Measurements from ENCODE around the gene FCHO1.

The FCHO1 gene

GRCh38 chr19:17735410-17735809 lies 15.9 kb upstream of the FCHO1 start:
- DNase-seq (ENCODE audit: low read depth) = no peak

GRCh38 chr19:17737690-17738153 lies 13.6 kb upstream of the FCHO1 start:
- DNase-seq (ENCODE audit: low read depth) = peak; percentile 37

GRCh38 chr19:17739121-17739875 lies 12.0 kb upstream of the FCHO1 start:
- DNase-seq (ENCODE audit: low read depth) = no peak

GRCh38 chr19:17741456-17741855 lies 9.8 kb upstream of the FCHO1 start:
- DNase-seq (ENCODE audit: low read depth) = no peak

- peak; percentile 30 for DNase-seq (ENCODE audit: low read depth)
Observed at GRCh38 chr19:17743874-17744580, 7.2 kb upstream of the FCHO1 start.

- peak; percentile 91 for DNase-seq (ENCODE audit: low read depth)
Observed at GRCh38 chr19:17747205-17748098, 3.8 kb upstream of the FCHO1 start.

GRCh38 chr19:17748884-17749638 lies 2.2 kb upstream of the FCHO1 start:
- no peak for DNase-seq (ENCODE audit: low read depth)

GRCh38 chr19:17749912-17750317 lies 1.4 kb upstream of the FCHO1 start:
- peak; percentile 34 for DNase-seq (ENCODE audit: low read depth)

- no peak for DNase-seq (ENCODE audit: low read depth)
Observed at GRCh38 chr19:17751912-17752273, 616 bp downstream of the FCHO1 start.

- DNase-seq (ENCODE audit: low read depth) = no peak
Observed at GRCh38 chr19:17752865-17753639, 1.8 kb downstream of the FCHO1 start.

GRCh38 chr19:17753976-17754375 lies 2.7 kb downstream of the FCHO1 start:
- no peak for DNase-seq (ENCODE audit: low read depth)

- DNase-seq (ENCODE audit: low read depth) = no peak
Observed at GRCh38 chr19:17754634-17755442, 3.6 kb downstream of the FCHO1 start.

GRCh38 chr19:17755443-17755890 lies 4.2 kb downstream of the FCHO1 start:
- DNase-seq (ENCODE audit: low read depth) = no peak

- DNase-seq (ENCODE audit: low read depth) = peak; percentile 58
Observed at GRCh38 chr19:17755977-17756670, 4.8 kb downstream of the FCHO1 start.

GRCh38 chr19:17757125-17757524 lies 5.8 kb downstream of the FCHO1 start:
- peak; percentile 73 for DNase-seq (ENCODE audit: low read depth)

- DNase-seq (ENCODE audit: low read depth) = no peak
Observed at GRCh38 chr19:17758515-17758914, 7.2 kb downstream of the FCHO1 start.

GRCh38 chr19:17761148-17761547 lies 9.9 kb downstream of the FCHO1 start:
- no peak for DNase-seq (ENCODE audit: low read depth)

GRCh38 chr19:17762505-17763229 lies 11.4 kb downstream of the FCHO1 start:
- peak; percentile 92 for DNase-seq (ENCODE audit: low read depth)

GRCh38 chr19:17764348-17764747 lies 13.1 kb downstream of the FCHO1 start:
- DNase-seq (ENCODE audit: low read depth) = no peak
